ENCODE results near the gene FBLN2.

Gene FBLN2

DNA sequence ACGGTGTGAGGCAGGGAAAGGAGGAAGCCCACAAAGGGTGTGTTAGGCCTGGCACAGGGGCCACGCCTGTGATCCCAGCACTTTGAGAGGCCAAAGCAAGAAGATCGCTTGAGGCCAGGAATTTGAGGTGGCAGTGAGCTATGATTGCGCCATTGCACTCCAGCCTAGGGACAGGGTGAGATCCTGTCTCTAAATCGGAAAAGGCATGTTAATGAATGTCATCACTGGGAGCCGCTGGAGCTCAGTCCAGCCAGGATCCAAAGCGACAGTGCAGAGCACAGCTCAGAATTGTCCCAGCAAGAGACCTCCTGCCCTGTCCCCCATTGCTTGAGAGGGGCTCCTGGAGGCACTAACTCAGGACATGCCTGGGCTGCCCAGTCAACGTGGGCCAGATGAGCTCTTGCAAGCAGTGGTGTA, 15.0 kb upstream of the FBLN2 start:
- no peak for DNase-seq

DNA sequence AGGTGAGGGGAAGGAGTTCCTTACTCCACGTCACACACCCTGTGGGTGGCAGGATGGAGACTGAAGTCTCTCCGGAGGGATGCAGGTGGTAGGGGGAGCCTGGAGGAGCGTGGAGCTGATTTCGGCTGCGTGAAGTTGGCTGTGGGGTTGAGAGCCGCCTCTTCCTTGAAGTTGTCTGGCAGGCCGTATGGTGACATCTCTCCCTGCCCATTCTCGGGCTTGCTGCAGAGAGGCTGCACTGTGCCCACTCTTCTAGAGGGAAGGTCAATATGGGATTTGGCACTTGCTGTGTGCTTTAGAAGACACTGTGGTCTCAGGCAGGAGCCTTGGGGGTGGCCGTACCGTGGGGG, 13.4 kb upstream of the FBLN2 start:
- no peak for DNase-seq

DNA sequence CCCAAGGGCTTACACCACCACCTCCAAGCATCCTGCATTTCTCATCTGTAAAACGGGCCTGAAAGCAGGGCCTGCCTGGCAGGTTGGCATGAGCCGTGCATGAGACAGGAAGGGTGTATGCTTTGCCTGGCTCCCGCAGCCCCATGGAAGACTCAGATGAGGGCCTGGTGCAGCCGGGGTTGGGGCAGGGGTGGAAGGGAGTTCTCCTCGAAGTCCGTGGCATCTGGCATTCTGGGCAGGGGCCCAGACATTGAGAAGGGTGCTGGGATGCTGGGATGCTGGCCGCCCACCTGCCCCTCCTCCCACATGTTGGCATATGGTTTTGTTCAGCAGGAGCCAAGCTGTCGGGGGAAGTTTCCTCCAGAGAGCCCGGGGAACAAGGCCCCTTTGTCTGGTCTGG, 13.0 kb upstream of the FBLN2 start:
- DNase-seq, result no peak

DNA sequence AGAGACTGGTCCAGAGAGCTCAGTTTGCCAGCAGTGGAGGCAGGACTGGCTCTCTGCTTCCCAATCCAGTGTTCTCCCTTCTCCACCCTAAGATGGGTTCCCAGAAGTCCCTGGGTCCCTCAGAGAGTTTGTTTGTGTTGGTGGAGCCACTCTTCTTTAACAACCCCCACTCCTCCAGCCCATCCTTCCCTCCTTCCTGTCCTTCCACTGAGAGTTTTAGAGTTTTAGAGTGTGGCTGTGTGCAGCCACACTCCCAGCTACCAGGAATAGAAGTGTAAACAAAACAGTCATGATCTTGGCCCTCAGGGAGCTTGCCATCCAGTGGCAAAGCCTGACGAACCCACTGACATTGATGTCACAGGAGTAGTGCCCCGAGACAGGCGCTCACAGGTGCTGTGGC, 12.5 kb upstream of the FBLN2 start:
- DNase-seq, result no peak

DNA sequence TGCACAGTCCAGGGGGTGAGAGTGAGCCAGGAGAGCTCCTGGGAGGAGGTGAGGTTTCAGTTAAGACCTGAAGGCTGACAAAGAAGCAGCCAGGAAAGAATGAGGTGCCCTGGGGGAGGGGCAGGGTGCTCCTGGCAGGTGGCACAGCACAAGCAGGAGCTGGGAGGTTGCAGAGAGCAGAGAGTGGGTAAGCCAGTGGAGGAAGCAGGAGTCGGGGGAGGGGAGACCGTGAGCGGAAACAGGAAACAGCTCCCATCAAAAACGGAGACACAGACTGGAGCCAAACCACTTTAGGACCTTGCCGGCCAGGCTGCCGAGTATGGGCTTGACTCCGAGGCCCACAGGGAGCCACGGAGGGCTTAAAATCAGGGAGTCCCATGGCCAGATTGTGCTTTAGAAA, 12.1 kb upstream of the FBLN2 start:
- no peak for DNase-seq

DNA sequence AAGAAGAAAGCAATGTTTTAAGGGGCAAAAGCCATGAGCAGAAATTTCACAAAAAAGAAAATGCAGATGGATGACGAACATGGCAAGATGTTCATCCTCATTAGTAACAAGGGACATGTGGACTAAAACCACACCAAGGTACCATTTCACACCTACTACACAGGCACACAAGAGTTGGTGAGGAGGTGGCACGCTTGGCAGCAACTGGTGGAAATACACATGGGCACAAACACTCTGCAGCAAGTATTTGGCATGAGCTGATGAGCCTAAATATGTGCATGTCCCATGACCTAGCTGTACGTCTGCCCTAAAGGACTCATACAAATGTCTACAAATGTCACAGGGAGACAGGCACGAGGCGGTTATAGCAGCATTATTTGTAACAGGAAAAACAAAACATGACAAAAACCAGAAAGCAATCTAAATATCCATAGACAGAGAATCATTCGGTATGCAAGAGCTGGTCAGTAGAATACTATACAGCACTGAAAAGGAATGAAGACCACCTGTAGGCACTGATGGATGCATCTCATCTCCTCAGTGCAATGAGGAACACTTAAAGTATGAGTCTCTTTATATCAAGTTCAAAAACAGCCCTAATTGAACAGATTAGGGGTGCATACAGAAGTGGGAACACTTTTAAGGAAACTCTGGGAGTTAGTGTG, 11.5 kb upstream of the FBLN2 start:
- no peak for DNase-seq

DNA sequence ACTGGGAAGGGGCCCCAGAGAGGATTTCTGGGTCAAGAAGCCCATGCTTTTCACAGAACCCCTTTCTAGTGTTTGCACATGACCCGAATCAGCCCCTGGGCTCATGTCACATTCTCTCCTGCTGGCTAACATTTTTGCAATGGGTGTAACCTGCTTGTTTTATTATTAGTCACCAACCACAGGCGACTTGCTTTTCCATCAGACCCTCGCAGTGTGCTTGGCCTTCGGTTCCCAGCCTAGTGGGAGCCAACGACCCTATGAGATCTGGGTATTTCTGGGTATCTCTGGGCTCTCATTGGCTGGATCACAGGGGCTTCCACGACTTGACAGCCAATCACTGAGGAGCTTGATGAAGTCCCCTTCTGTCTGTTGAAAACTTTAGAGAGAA, 11.0 kb upstream of the FBLN2 start:
- no peak for DNase-seq

DNA sequence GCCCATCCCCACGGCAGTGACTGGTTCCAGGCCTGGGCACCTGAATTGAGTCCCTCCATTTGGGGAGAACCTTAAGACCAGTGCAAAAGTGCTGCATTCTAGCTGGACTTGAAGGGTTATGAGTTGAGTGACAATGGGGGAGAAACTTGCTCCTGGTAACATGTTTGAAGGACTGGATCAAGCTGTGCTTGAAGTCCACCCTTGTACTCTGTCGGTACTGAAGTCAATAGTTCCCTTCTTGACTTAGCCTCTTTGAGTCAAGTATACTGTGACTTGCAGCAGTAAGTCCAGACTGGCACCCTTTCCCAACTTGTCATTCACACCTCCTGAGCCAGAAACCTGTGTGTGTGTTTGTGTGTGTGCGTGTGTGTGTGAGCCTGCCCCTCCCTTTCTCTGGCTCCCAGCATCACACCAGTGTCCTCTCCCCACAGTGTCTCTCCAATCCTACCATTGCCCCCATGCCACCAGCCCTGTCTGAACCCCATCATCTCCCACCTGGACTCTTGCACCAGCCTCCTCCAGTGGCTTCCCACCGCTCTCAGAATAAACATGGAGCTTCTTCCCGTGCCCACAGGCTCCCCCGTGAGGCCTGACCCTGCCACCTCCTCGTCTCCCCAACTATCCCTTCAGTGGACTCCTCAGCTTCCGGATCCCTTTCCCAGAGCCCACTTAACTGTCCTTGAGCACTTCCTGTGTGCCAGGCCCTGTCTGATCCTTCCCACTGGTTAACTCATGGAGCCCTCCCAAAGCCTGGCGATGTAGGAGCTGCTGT, 10.2 kb upstream of the FBLN2 start:
- DNase-seq, result no peak

DNA sequence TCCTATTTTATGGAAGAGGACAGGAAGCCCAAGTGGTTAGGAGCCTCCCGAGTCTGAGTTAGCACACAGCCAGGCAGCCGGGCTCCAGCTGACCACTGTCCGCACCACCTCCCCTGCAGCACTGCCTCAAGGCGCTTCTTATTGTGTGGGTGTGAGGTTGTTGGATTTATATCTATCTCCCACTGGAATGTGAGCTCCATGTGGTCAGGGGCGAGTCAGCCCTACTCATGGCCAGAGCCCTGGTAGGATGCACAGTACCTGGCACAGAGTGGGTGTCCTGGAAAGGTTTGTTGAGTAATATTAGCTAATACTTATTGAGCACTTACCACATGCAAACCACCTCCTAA, 9.7 kb upstream of the FBLN2 start:
- DNase-seq, result no peak

DNA sequence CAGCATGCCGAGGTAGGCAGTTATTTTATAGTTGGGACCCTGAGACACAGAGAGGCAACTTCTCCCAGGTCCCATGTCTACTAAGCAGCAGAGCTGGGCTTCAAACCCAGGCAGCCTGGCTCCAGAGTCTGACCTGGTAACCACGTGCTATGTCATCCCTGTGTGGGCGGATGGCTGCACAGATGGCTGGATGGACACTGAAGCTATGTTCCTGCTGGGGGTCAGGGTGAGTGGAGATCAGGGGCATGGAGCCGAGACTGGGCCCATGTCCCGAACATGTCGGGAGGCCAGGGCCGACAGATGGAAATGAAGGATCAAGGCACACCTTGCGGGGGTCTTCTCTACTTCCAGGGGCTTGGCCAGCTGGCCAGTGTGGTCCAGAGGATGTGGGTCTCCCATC, 9.3 kb upstream of the FBLN2 start:
- no peak for DNase-seq

DNA sequence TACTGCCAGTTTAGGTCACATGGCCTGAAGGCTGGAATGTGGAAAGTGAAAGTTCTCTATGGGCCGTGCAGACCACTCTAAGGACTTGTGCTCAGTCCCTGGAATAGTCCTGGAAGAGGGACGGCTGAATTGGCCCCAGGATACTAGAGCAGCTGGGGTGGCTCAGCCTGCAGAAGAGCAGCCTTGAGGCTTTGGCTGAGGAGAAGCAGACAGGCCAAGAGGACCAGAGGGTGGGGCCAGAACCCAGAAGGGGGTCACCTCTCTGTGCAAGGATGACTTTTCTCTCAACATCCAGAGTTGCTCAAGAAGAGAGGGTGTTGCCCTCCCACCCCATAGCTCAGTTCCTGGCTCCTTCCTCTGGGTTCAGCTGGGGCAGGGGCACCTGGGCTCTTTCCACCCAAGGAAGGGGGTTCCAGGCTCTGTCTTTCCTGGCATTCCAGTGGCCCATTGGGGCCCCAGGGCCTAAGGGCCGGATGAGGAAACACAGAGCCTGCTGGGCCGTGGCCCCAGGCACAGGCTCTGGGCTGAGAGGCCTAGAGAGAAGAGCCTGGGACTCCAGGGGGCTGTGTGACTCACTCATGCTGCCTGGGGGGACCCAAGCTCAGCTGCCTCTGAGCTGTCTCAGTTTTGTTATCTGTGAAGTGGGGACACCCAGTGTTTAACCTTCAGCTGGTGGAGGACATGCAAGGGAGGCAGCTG, 8.5 kb upstream of the FBLN2 start:
- DNase-seq, result no peak

DNA sequence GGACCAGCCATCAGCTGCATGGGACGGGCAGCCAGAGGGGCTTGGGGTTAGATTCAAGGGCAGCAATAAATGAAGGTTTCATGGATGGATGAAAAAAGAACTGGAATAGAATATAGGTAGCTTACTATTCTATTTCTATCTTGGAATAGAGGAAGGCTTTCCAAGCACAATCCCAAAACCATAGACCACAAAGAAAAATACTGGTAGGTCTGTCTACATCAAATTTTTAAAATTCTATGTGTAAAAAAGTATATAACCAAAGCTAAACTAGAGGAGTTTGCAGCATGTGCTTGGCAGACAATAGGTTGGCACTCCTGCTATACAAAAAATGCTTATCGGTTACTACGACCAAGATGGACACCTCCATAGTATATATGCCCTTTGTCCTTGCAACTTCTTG, 7.2 kb upstream of the FBLN2 start:
- DNase-seq, result no peak

DNA sequence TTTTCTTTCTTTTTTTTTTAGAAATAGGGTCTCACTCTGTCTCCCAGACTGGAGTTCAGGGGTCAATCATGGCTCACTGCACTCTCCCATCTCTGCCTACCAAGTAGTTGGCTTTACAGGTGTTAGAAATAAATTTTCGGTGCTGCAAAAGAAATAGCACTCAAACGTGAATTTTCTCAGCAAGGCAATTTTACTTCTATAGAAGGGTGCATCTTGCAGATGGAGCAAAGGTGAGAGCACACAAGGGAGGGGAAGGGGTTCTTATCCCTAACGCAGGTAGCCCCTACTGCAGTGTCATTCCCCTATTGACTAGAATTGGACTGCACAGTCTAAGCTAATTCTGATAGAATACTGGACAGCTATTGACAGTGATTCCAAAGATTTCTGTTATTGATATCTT, 6.8 kb upstream of the FBLN2 start:
- DNase-seq, result no peak

DNA sequence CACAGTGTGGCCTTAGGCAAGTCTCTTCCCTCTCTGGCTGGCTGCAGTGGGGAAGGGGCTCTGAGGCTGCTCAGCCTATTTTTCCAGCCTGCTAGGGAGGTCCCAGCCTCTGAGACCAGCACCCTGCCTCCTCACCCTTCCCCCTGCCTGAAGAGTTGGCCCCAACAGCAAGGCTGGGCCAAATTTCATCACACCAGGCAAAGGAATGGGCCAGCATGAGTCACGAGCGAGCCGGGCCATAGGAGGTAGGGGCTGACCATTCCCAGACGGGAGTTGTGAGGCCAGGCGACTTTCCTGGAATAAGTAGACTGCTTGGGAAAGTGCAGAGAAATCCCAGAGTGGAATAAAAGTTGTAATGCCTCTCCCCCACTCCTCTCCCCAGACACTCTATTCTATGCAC, 5.7 kb upstream of the FBLN2 start:
- no peak for DNase-seq

DNA sequence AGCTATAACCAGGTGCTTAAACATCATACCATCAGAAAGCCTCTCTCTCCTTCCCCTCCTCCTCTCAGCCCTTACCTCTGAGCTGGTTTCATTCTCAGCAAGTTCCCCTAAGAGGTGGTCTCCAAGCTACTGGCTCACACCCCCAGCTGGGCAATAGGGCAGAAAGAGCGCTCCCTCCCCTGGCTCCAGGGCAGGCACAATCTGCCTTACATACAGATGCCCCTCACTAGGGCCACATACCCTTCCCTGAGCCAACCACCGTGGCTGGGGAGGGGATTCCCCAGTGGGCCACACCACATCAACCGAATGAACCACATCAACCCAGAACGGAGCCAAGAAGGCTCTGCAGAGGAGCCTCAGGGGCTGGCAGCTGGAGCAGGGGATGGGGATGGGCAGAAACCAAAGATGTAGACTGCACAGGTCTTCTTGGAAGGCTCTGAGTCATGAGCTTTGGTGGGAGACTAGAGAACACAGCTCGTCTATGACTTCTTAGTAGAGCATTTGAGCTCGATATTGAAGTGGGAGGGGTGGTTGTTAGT, 4.6 kb upstream of the FBLN2 start:
- peak; percentile 49 for DNase-seq

DNA sequence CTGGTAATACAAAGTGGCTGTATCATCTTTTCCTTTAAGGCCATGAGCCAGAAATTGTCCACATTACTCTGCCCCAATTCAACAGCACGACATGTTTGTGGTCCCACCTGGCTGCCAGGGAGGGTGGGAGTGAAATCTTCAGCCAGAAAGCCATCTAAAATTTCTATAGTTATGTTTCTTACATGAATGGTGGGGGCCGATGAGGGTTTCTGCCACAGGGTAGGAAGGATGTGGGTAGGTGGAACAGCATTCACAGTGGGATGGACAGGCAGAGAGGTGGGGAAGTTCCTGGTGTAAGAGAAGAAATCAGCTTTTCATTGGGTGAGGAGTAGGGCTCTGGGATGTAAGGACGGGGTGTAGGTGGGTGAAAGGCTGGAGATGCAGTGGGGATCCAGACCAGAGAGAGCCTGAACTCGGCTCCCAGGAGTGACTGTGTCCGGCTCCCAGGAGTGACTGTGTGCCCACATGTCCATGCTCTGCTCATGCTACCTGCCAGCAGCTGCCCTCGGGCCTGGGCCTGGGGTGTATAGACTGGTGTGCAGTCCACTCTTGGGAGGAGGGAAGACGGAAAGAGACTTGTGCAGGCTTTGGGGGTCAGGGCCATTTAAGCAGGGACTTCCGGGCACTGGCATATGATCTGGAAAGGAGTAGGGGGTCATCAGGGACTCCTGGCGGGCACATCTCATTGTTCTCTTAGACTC, 3.8 kb upstream of the FBLN2 start:
- no peak for DNase-seq

DNA sequence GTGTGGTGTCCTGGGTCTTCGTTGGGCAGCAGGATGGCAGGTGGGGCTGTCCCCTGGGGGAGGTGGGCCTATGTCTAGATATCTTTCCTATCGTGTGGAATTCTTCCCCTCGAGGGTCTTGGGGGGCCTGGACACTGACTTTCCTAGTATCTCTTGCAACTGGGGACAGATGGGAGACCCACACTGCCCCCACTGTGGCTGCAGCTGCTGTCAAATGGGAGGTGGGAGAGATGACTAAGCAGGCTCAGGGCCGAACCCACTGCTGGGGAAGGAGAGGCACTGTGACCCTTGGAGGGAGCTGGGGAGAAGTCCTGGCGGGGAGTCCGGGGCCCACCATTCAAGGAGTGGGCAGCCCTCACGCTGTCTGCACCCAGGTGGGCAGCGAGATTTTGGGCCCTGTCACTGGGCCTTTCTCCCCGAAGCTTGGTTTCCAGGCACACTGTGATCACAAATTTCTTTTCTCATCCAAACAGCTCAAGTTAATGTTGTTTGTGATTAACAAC, 2.9 kb upstream of the FBLN2 start:
- DNase-seq, result no peak

DNA sequence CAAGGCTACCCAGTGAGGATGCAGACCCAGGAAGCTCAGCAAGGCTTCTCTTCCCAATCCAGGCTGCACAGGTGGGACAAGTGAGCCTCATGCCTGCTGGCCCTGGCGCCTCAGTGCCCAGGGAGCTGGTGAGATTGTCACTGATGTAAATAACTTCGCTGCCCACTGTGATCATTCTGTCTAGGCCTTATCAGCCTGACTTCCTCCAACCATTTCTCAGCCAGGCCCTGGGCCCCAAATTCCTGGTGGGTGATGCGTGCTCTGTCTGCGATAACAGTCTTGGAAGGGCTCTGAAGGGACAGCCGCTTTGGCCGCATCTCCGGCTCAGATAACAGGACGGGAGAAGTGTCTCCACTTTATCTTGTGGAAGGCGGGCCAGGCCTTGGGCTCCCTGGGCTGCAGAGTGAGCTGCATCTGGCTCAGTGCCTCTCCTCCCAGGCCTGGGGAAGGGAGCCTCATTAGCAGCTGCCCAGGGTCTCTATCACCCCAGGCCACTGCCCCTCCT, 2.2 kb upstream of the FBLN2 start:
- DNase-seq, result no peak

DNA sequence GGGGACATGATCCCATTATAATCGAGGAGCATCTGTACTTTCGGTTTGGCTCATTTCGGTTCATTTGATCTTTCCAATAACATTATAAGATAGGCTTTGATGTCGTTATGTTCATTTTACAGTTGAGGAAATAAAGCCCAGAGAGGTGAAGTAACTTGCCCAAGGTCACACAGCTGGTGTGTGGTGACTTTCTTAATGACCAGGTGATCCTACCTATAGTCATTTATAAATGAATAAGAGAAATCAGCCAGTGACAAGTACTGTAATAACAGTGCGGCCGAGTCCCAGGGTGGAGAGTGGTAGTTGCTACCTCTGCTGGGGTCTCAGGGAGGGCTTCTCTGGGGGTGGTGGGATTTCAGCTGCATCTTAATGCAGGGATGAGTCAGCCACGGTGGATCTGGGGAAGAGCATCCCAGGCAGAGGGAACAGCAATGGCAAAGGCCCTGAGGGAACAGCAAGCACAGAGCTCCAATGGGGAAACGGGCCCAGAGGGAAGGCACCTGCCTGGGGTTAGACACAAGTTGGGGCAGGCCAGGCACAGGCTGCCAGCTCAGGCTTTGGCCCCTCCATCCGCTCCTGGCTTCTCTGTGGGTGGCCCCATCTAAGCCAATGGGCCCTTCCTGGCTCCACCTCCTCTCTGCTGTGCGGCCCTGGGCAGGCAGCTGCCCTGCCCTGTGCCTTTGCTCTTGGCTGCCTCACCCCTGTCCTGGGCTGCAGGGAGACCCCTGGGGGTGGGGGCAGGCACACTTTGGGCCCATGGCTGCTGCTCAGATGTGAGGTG, 1.1 kb upstream of the FBLN2 start:
- DNase-seq, result no peak

DNA sequence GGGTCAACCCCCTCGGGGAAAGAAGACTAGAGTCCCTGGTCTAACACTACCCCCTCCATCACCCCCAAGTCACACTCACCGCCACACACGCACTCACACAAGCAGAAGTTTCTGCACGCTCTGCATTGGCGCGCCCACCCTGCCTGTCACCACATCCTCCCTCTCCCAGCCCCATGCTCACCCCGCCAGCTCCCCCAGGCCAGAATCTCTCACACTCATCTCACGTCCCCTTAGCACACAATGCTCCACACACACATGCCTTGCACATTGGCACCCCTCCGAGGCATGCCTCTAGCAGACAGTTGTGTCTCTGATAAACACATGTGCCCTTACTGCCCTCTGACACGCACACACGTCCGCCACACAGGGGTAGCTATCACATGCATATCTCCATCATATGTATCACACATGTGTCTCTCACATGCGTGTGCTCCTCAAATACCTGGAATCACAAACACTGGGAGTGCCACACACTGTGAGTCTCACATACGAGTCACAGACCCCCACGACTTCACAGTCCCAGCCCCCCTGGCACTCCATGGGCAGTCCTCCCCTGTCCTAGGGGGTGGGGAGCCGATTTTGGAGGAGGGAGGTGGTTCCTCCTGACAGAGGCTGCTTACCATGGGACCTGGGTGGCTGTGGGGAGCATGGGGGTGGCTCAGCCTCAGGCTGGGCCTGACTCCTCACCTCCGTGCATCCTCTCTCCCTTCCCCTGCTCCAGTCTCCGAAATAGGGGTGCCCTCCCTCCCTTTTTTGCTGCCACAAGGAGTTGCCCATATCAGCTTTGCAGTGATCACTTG, 898 bp downstream of the FBLN2 start:
- DNase-seq, result no peak

DNA sequence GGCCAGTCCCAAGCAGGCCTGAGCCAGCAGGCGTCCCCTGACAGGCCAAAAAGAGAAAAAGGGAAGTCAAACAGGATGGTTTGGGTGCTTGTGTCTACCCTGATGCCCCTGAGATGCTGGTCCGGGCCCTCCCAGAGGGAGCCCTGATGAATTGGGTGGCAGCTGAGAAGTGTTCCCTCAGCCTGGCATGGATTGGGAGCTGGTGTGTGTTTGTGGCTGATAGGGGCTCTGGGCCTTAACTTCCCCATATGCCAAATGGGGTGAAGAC, 1.4 kb downstream of the FBLN2 start:
- no peak for DNase-seq
